ENCODE data around the gene LAMA2.
"Not testable (repeated sequence)": the region's sequence is repeated elsewhere in the genome, so short reads cannot be mapped to it uniquely, and the experiment has no call there.

Gene LAMA2

DNA sequence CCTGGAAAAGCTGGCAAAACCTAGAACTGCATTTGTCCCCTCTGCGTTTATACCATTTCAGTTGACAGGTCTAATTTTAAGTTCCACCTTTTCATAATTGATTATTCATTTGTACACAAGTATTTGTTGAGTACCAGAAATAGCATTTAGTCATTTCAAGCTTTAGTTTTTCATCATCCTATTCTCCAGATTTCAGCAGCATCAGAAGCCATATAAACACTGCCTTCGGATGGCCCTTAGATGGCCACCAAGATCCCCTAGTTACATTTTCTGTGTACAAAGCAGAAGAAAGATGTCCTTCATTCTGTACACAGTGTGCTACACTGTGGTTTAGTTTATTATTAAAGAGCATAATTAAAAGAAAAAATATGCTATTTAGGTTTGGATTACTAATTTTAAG is 131.4 kb downstream of the LAMA2 start:
- no peak for DNase-seq

DNA sequence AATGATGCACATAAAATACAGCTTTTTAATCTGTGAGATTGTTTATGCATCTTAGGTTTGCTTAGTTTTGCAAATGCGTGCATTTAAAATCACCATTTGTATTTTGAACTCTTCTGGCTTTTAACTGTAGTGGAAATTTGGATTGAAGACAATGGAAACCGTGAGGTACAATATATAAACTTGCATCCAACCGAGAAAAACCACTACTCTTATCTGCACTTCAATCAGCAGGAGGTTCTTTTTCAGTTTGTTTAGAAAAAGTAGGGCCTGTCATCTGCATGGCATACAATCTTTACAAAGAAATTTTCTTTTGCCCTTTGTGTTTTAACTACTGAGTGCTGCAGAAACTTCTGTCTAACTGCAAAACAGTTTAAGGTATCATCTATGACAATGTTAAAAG is 132.8 kb downstream of the LAMA2 start:
- no peak for DNase-seq

DNA sequence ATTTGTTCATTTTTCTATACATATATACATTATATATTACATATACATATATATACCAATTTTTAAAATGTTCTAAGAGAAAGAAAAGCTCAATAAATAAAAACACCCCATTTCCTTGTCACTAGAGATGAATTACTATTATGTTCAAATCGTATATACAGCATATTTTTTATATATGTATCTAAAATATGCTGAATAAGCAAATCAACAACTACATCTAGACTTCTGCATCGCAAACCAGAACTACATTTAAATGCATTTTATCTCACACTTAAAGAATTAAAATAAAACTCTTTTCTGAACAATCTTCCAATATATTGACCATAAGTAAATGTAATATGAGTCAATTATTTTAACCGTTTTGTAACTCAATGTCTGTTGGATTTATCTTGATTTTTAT is 133.9 kb downstream of the LAMA2 start:
- no peak for DNase-seq

DNA sequence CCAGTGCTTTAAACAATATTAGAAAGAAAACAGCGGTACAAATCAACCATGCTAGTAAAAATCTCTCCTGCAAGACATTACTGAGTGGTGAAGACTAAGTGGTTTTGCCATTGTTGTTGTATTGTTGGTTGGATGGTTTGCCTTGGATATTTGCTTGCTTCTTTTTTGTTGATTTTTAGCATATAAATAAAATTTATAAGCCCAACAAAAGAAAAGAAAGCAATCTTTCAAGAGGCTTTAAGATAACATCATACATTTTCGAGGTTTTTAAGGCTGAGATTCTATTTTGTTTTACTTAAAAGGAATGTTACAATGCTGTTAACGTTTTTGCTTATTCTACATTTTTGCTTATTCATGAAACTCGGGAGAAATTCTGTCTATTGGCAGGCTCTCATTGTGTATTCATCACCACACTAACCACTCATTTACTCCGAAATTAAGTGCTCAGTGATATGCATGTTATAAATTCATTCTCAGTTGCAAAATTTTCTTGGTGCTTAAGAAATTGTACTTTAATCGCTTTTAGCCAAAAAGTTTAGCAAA is 139.1 kb downstream of the LAMA2 start:
- DNase-seq, result no peak

DNA sequence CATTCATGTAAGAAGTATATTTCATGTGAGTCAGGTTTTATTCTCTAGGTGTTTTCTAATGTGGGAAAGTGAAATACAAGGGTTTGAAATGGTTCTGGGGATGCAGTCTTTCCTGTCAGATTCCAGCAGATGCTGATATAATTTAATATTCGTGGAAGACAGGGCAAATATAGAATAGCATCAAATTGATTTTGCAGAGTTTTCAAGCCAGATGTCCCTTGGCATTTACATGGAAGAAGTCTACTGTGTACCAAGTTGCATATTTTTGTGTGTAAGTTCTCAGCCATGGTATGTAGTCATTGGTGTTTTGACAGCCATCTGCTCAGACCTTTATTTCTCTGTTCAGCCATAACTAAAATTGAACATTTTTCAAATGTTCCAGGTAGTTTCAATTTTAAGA is 143.7 kb downstream of the LAMA2 start:
- DNase-seq, result no peak

DNA sequence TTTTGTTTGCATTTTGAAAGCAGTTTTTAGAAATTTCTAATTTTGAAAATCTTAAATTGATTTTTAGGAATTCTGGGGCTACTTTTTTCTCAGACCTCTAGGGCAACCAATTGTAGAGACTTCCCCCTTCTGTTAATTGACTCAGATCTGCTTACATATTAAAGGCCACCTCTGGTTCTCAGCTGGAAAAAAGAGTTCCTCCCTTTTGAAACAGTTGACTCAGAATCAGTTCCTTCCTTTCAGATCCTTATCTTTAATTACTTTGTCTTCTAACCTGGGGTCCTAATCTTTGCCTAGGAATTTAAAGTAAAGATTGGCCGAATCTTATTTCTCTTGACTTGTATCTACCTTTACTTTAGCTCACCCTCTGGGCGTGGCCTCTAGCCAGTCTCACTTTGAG is 146.8 kb downstream of the LAMA2 start:
- no peak for DNase-seq

DNA sequence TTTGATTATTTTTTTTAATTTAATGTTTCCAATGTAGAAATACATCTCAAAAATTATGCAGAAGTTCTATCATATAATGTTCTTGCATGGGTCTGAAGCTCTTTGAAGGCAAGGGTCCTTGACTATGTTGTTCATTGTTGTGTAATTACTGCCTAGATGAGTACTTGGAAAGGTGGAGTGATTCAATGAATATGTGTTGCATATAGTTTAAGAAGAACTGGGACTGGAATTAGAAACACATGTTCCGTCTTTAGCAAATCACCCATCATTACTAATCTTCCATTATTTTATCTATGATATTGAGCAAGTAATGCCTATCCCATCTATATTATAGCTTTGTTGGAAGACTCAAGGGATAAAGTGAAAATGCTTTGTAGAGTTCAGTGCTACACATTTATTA is 147.3 kb downstream of the LAMA2 start:
- no peak for DNase-seq

DNA sequence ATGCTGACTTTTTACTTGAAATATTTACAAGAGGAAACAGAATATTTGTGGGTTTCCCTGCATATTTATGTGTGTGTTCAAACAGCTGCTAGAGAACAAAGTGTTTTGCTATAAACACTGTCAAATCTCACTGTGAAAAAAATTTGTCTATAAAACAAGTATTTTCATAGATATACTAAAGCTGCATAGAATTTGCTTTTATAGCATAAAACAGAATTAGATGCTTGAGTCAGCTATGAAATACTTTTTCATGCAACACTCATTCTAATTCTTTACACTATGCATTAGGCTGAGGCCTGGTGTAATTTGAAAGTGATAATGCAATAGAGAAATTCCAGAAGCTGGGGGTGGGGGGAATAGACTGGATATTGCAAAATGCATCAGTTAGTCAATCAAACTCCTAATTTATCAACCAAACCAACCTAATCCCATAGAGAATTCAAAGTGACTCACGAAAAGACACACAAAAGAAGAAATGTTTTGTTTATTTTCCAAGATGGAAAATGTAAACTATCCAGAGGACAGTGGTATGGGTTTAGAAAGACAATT is 148.2 kb downstream of the LAMA2 start:
- no peak for DNase-seq

DNA sequence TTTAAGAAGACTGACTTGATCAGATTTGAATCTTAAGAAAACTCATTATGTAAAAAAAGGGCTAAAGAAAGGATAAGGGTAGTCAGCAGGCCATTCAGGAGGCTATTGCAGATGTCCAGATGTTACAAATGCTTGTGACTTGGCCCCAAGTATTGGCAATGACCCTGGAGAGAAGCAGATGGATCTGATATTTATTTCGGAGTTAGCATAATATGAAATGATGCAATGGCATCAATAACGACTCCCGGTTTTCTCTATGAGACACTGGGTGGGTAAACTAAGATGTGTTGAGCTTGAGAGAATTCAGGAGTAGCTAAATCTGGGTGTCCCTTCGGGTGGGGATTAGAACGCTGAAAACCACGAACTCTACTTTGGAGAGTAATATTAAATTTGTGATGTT is 149.7 kb downstream of the LAMA2 start:
- DNase-seq, result no peak

GRCh38 chr6:129033180-129033579 is 150.2 kb downstream of the LAMA2 start:
- DNase-seq, result no peak

DNA sequence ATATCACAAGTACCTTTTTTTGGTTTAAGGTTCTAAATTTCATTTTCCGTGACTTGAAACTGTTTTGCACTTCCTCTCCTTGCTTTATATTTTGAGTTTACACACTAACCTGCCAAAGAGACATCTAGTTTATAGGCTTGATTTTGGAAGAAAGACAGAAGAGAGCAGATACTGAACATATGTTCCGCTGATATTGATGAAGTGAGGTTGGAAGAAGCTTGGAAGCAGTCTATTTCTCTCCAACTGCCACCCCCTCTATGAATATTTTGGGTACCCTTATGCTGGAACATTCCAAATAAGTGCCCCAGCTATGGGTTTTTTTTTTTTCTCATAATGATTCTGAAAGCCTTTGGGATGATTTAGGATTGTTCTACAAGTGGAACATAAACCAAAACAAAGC is 150.6 kb downstream of the LAMA2 start:
- DNase-seq, result no peak

DNA sequence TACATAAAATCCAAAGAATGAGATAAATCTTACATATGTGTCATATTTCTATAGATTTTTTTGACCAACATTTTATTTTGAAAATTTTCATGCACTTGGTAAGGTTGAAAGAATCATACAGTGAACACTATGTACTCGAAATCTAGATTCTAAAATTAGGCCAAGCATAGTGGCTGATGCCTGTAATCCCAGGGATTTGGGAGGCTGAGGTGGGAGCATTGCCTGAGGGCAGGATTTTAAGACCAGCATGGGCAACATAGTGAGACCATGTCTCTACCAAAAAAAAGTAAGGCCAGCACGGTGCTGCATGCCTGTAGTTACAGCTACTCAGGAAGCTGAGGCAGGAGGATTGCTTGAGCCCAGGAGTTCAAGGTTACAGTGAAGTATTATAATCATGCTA is 158.6 kb downstream of the LAMA2 start:
- DNase-seq, result no peak

DNA sequence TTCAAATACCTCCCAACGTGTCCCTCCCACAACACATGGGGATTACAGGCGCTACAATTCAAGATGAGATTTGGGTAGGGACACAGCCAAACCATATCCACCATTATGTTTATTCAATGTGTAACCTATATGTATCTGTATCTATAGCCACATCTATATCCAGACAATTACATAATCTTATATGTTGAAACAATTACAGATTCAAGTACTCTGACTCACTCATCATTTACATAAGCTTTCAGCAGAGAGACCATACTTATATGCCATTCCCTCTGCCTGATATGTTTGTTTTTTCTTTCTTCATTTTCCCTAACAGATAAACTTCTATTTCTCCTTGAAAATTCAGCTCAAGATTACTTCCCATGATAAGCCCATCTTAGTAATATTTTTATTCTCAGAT is 163.6 kb downstream of the LAMA2 start:
- DNase-seq, result no peak

- no peak for DNase-seq
These were observed 164.9 kb downstream of the LAMA2 start for GRCh38 chr6:129047834-129048233.

DNA sequence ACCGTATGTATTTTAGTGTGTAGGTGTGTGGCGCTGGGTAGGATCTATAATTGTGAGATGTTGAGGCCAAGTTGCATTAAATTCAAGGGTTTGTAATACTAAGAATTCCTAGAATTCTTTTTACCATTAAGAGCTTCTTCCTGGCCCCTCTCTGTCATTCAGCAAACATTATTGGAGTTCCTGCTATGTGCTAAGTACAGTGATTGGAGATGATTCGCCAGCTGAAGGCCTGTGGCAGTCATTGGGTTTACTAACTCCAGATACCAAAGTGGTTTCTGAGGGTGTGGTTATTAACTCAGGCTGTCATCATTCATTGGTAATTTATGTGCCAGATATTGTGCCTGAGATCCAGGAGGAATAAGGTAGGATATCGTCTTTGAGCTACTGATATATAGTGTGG is 167.1 kb downstream of the LAMA2 start:
- no peak for DNase-seq

- DNase-seq, result not testable (repeated sequence)
These were observed 170.2 kb downstream of the LAMA2 start for GRCh38 chr6:129053143-129053542.

DNA sequence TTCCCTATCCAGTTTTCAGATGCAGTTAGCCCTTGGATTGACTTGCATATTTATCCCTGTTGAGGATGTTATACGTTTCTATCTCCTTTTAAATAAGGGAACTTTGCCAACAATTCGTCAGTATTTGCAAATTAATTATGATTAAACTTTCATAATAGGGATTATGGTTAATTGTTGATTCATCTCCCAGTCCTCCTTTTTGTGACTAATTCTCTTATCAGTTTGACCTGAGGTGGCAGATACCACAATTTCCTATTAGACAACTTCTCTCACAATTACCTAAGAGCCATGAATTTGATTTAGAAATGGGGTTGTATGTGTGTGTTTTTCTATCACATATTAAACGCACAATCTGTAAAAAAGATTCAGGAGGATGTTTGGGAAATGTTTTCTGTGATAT is 172.9 kb downstream of the LAMA2 start:
- DNase-seq, result no peak

DNA sequence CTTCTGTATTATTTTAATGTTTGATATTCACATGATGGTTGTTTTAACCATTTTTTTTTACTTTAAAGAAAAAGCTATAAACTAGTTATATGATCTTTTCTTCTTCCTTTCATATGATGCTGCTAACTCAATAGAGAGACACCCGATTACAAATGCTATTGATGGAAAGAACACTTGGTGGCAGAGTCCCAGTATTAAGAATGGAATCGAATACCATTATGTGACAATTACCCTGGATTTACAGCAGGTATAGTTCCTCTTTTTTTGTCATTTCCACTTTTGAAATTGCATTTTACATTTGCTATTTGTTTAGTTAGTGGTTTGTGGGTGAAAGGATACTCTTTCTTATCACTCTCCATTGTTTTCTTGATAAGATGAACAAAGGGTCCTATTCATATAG is 176.7 kb downstream of the LAMA2 start:
- no peak for DNase-seq

DNA sequence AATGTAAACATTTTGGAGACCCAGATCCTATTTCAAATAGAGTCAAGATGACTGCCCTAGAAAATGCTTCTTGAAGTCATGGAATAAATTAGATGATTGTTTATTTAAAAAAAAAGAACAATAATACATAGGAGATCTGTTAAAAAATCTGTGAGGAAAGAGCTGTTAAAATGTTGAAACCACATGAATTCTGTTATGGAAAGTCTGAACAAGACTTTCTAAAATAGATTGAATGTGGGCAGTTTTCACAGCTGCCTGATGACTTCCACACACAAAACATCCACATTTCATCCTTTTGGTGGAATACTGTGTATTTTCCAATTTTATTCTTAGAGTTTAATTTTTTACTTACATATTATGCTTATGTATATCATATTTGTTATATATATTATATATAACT is 186.1 kb downstream of the LAMA2 start:
- DNase-seq, result no peak

DNA sequence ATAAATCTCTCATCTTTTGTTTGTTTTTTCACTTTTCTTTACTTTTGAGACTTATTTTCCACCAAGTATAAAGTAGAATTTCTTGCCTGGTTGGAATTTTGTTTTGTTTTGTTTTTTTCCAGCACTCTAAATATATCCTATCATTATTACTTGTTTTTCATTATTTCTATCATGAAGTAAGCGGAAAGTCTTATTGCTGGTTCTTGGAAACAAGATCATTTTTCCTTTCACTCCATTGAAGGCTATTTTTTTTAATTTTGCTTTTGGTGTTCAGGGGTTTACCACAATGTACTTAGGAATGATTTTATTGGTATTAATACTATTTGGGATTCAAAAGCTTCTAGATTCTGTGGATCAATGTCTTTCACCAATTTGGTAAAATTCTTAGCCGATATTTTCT is 190.1 kb downstream of the LAMA2 start:
- DNase-seq, result no peak

DNA sequence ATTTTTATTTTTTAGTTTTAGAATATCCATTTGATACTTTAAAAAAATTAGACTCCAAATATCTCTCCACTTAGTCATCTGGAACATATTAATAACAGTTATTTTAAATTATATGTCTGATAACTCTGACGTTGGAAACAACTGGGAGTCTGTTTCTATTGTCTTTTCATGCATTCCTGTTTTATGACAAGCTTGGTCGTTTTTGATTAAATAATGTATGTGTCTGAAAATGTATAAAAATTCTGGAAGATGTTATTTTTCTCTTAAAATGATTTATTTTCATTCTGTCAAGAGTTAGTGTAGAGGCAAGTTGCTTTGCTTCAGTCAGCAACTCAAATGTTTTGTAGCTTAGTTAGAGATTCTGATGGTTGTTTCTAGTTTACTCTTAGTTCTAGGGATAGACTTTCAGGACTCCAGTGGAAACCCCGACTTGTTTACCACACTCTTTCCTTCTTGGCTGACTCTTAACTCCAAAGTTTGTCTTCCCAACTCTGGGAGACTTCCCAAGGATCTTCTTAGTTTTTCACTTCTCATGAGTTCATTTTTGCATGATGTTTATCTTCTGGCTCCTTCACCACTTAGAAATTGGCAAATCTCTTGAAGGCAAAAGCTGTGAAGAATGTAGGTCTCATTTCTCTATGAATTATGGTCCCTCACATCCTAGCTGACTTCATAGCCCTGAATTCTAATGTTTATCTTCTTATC is 190.9 kb downstream of the LAMA2 start:
- no peak for DNase-seq

GRCh38 chr6:129084406-129084805 is 201.5 kb downstream of the LAMA2 start:
- no peak for DNase-seq

DNA sequence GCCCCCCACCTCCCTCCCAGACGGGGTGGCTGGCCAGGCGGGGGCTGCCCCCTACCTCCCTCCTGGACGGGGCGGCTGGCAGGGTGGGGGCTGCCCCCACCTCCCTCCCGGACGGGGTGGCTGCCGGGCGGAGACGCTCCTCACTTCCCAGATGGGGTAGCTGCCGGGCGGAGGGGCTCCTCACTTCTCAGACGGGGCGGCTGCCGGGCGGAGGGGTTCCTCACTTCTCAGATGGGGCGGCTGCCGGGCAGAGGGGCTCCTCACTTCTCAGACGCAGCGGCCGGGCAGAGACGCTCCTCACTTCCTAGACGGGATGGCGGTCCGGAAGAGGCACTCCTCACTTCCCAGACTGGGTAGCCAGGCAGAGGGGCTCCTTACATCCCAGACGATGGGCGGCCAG is 205.5 kb downstream of the LAMA2 start:
- not testable (repeated sequence) for DNase-seq

GRCh38 chr6:129089357-129089756 is 206.4 kb downstream of the LAMA2 start:
- no peak for DNase-seq

- no peak for DNase-seq
These were observed 211.2 kb downstream of the LAMA2 start for GRCh38 chr6:129094147-129094546.
